Endothelial cell of umbilical vein (primary cell): ENCODE results near the gene ETDC. TPM values are rescaled to one million over a fixed set of nuclear protein-coding genes. Genes with fewer than 3 reads are reported as not detected.

Experiments
- BruUV-seq: library from RNA; stranded (reverse); fragments of 400-500 nt; replicated peaks from 2 replicates; lab custom pipeline; 2021; lab: Mats Ljungman, UMichigan
- CTCF ChIA-PET: fragments of 300-600, 350-600 bp; sonication (Branson Sonifier 250); formaldehyde crosslinking; loops from one replicate; lab custom pipeline; 2021; ENCODE audit warnings: antibody characterized with exemption, inconsistent platforms; lab: Charles Lee
- POLR2A ChIA-PET: fragments of 300-600, 350-600 bp; sonication (Branson Sonifier 250); formaldehyde crosslinking; loops from one replicate; lab custom pipeline; 2021; ENCODE audit warnings: antibody characterized with exemption, inconsistent platforms; lab: Charles Lee
- DNase-seq: peaks from one replicate; pipeline ENCODE4 v3.0.0-alpha.2; 2011; ENCODE audit warnings: low read depth, low spot score
- FAIRE-seq: peaks from 2 replicates; lab custom pipeline; 2011; peaks lifted over from hg19 to GRCh38; lab: Jason Lieb, UNC
- H2AFZ ChIP-seq: 2 replicates; pipeline ENCODE4 v1.6.0; 2012; ENCODE audit warnings: low read depth, low read length, control low read depth, inconsistent platforms
- H3K27ac ChIP-seq: 2 replicates; pipeline ENCODE4 v1.5.1; 2011; ENCODE audit warnings: low read depth, mild to moderate bottlenecking, control low read depth, low read length, moderate library complexity; ENCODE audit not compliant: insufficient read depth
- H3K27me3 ChIP-seq, 2 experiments: 2 replicates each; pipeline versions ENCODE4 v1.6.0 to v1.6.1; 2011; ENCODE audit warnings: low read length in 2 of 2, mixed read lengths in 1 of 2; ENCODE audit not compliant: control insufficient read depth in 2 of 2, insufficient read depth in 2 of 2
- H3K36me3 ChIP-seq, 2 experiments: 2 replicates in 1 of 2; 3 replicates in 1 of 2; pipeline ENCODE4 v1.5.1; 2011; ENCODE audit warnings: low read length in 2 of 2, mild to moderate bottlenecking in 1 of 2, moderate library complexity in 1 of 2; ENCODE audit not compliant: control insufficient read depth in 2 of 2, insufficient read depth in 2 of 2; ENCODE audit errors: extremely low read depth in 1 of 2
- H3K4me1 ChIP-seq: 3 replicates; pipeline ENCODE4 v1.5.1; 2011; ENCODE audit warnings: mild to moderate bottlenecking, low read length; ENCODE audit not compliant: control insufficient read depth, insufficient read depth; ENCODE audit errors: extremely low read depth
- H3K4me2 ChIP-seq: 2 replicates; pipeline ENCODE4 v1.6.1; 2011; ENCODE audit warnings: low read length, control low read depth, mixed read lengths; ENCODE audit not compliant: insufficient read depth
- H3K4me3 ChIP-seq, 3 experiments: fragments of 200-600 bp in 1 of 3; sonication (generic), shearing (Covaris generic) in 1 of 3; replicated peaks in 1 of 3; 2 replicates each; pipeline ENCODE4 v1.5.1; 2011 to 2016; ENCODE audit warnings: control low read depth in 3 of 3, low read length in 3 of 3, mild to moderate bottlenecking in 2 of 3, inconsistent platforms in 1 of 3, low read depth in 1 of 3, moderate library complexity in 1 of 3; ENCODE audit not compliant: insufficient read depth in 1 of 3
- H3K79me2 ChIP-seq: 2 replicates; pipeline ENCODE4 v1.6.0; 2012; ENCODE audit warnings: low read length, inconsistent platforms; ENCODE audit not compliant: control insufficient read depth, insufficient read depth
- H3K9ac ChIP-seq: replicated peaks from 2 replicates; pipeline ENCODE3; 2011; ENCODE audit warnings: low read length, control low read depth; ENCODE audit not compliant: insufficient read depth; ENCODE audit errors: extremely low read depth
- H3K9me1 ChIP-seq: replicated peaks from 3 replicates; pipeline ENCODE4 v1.6.0; 2011; ENCODE audit warnings: mild to moderate bottlenecking, low read length; ENCODE audit not compliant: control insufficient read depth, insufficient read depth; ENCODE audit errors: extremely low read depth
- H3K9me3 ChIP-seq: replicated peaks from 2 replicates; pipeline ENCODE4 v1.5.1; 2012; ENCODE audit warnings: low read length, inconsistent platforms; ENCODE audit not compliant: control insufficient read depth, insufficient read depth
- H4K20me1 ChIP-seq: replicated peaks from 2 replicates; pipeline ENCODE3; 2011; ENCODE audit warnings: mild to moderate bottlenecking, low read length; ENCODE audit not compliant: control insufficient read depth, insufficient read depth; ENCODE audit errors: extremely low read depth
- CTCF ChIP-seq, 2 donors: IDR thresholded peaks; 1 replicate in 1 of 2; 2 replicates in 1 of 2; pipeline ENCODE4 v1.5.1; 2011; ENCODE audit warnings: low read length in 2 of 2, mild to moderate bottlenecking in 2 of 2, moderate library complexity in 2 of 2, control low read depth in 1 of 2, inconsistent platforms in 1 of 2, low read depth in 1 of 2; ENCODE audit not compliant: insufficient read depth in 1 of 2; ENCODE audit errors: extremely low read depth in 1 of 2
- EZH2 ChIP-seq: IDR thresholded peaks from 2 replicates; pipeline ENCODE4 v1.6.1; 2012; ENCODE audit warnings: borderline replicate concordance, low read depth, mild to moderate bottlenecking, moderate library complexity, low read length, inconsistent platforms; ENCODE audit not compliant: severe bottlenecking
- FOS ChIP-seq: IDR thresholded peaks from 2 replicates; pipeline ENCODE4 v1.6.1; 2011; ENCODE audit warnings: mild to moderate bottlenecking, low read length, moderate library complexity, borderline replicate concordance; ENCODE audit not compliant: insufficient read depth
- GATA2 ChIP-seq: IDR thresholded peaks from 2 replicates; pipeline ENCODE4 v1.7.0; 2011; ENCODE audit warnings: low read depth, mild to moderate bottlenecking, moderate library complexity, mixed read lengths, low read length; ENCODE audit not compliant: insufficient read length, insufficient read depth
- JUN ChIP-seq: IDR thresholded peaks from 2 replicates; pipeline ENCODE4 v1.6.1; 2011; ENCODE audit warnings: borderline replicate concordance, low read depth; ENCODE audit not compliant: insufficient read length, insufficient read depth
- MYC ChIP-seq: IDR thresholded peaks from one replicate; pipeline ENCODE4 v1.6.1; 2011; ENCODE audit warnings: mild to moderate bottlenecking, low read depth, low read length
- POLR2A ChIP-seq: IDR thresholded peaks from 2 replicates; pipeline ENCODE4 v1.6.1; 2012; ENCODE audit warnings: low read depth, mild to moderate bottlenecking, control low read depth, low read length
- POLR2AphosphoS5 ChIP-seq: IDR thresholded peaks from 2 replicates; pipeline ENCODE4 v1.6.1; 2012; ENCODE audit warnings: low read depth, mild to moderate bottlenecking, control low read depth, low read length, moderate library complexity; ENCODE audit not compliant: insufficient read depth
- dilution Hi-C: fragments of 300-500 bp; cut with MboI; formaldehyde crosslinking; loops from one replicate; pipeline ENCODE4 v1.15.0; 2019; ENCODE audit warnings: low sequenced_read_pairs; ENCODE audit not compliant: extremely low pct_ligation_motif_present
- intact Hi-C: fragments of 100-400 bp; cut with micrococcal nuclease; formaldehyde crosslinking; loops from one replicate; pipeline ENCODE4 v1.10.0; 2022
- polyA plus RNA-seq, 4 experiments: library from polyadenylated mRNA; depleted of rRNA in 3 of 4; stranded (reverse) in 3 of 4; unstranded in 1 of 4; fragments of >200 nt; gene quantifications; 2 replicates each; pipeline versions ENCODE4 v1.2.1 to v1.2.3, GENCODE V29; 2011 to 2012; ENCODE audit warnings: missing spikeins in 1 of 4
- total RNA-seq: library from RNA; stranded (reverse); gene quantifications from 2 replicates; pipeline ENCODE4 v1.2.3, GENCODE V29; 2021
- TF ChIP-seq, protein P1 (sequence below): IDR thresholded peaks from 2 replicates; pipeline ENCODE4 v1.6.1; 2011; ENCODE audit not compliant: insufficient read depth, insufficient read length

The ETDC gene
- total and polyA plus RNA-seq, 2 donors (not counting 3 experiments of a cell fraction or from before 2014, with no cell fraction given), result not detected

GRCh38 chrX:135331525-135331924, 22.2 kb downstream of the ETDC start:
- ChIA-PET POLR2A (no interaction called here), CTCF (no interaction called here)
- H3K9me3 ChIP-seq, result no peaks in the 10 kb centered on the region
- intact Hi-C loops, result no loop called here
- dilution Hi-C loops, result no loop called here
- no peak overlapping the region for H3K27ac ChIP-seq
- H3K9me1 ChIP-seq, result no peaks in the 10 kb centered on the region
- no peak overlapping the region for H3K9ac ChIP-seq
- FAIRE-seq (no peak), DNase-seq (no peak)
- TF ChIP-seq MYC, result no peak
- TF ChIP-seq CTCF (IDR thresholded peaks at IDR 0.05; ENCODE audit: extremely low read depth in 1 of 2, insufficient read depth in 1 of 2, low read depth in 1 of 2, low read length in 2 of 2), result no peak
- TF ChIP-seq, protein P1, sequence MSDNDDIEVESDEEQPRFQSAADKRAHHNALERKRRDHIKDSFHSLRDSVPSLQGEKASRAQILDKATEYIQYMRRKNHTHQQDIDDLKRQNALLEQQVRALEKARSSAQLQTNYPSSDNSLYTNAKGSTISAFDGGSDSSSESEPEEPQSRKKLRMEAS, result no peak
- no peak for TF ChIP-seq POLR2AphosphoS5
- TF ChIP-seq JUN, result no peak
- TF ChIP-seq FOS, result no peak
- TF ChIP-seq GATA2, result no peak
- no peak for TF ChIP-seq EZH2
- TF ChIP-seq POLR2A, result no peak
- H3K27me3 ChIP-seq, result no peaks in the 10 kb centered on the region
- no peak overlapping the region for H3K4me3 ChIP-seq
- no peak overlapping the region for H2AFZ ChIP-seq
- H3K36me3 ChIP-seq, result no peaks in the 10 kb centered on the region
- H3K4me2 ChIP-seq, result no peak overlapping the region
- peaks cover 2% of the 10 kb centered on the region for H3K79me2 ChIP-seq
- no TSS peak for BruUV-seq
- no peaks in the 10 kb centered on the region for H4K20me1 ChIP-seq
- H3K4me1 ChIP-seq, result no peaks in the 10 kb centered on the region
